ENCODE results near the gene WWOX.
A peak's percentile ranks its signal among the peaks of the same experiment; 100 is the strongest.

GRCh38 chr16:78235168-78235800, 135.8 kb downstream of the WWOX start:
- TF ChIP-seq CTCF (IDR thresholded peaks at IDR 0.05; ENCODE audit: insufficient read depth, low read depth, low read length) (peak; percentile 86), EZH2 (IDR thresholded peaks at IDR 0.05; ENCODE audit: insufficient read depth, low read length) (no peak)
